Glomerular visceral epithelial cell (primary cell): ENCODE data around the gene KCNJ3.

ENCODE experiments used
- DNase-seq: peaks from one replicate; pipeline ENCODE4 v3.0.0-alpha.2; 2016; ENCODE audit errors: extremely low spot score

Gene KCNJ3

GRCh38 chr2:154706660-154707059 is 8.2 kb downstream of the KCNJ3 start:
- no peak for DNase-seq

GRCh38 chr2:154707994-154708575 is 9.6 kb downstream of the KCNJ3 start:
- no peak for DNase-seq

GRCh38 chr2:154709215-154709614 is 10.7 kb downstream of the KCNJ3 start:
- DNase-seq: no peak

GRCh38 chr2:154710078-154710477 is 11.6 kb downstream of the KCNJ3 start:
- no peak for DNase-seq

- no peak for DNase-seq
These were observed 12.2 kb downstream of the KCNJ3 start for GRCh38 chr2:154710685-154711084.

GRCh38 chr2:154713675-154714074 is 15.2 kb downstream of the KCNJ3 start:
- DNase-seq: no peak

- DNase-seq: no peak
These were observed 22.2 kb downstream of the KCNJ3 start for GRCh38 chr2:154720651-154721050.

- no peak for DNase-seq
These were observed 25.8 kb downstream of the KCNJ3 start for GRCh38 chr2:154724194-154724797.

- DNase-seq: no peak
These were observed 41.9 kb downstream of the KCNJ3 start for GRCh38 chr2:154740361-154740760.

- DNase-seq: no peak
These were observed 60.4 kb downstream of the KCNJ3 start for GRCh38 chr2:154758871-154759270.

GRCh38 chr2:154762638-154763037 is 64.1 kb downstream of the KCNJ3 start:
- DNase-seq: no peak

GRCh38 chr2:154771664-154772284 is 73.3 kb downstream of the KCNJ3 start:
- no peak for DNase-seq

GRCh38 chr2:154776825-154777224 is 78.3 kb downstream of the KCNJ3 start:
- DNase-seq: no peak

- no peak for DNase-seq
These were observed 95.9 kb downstream of the KCNJ3 start for GRCh38 chr2:154794406-154794805.

GRCh38 chr2:154795651-154796050 is 97.2 kb downstream of the KCNJ3 start:
- DNase-seq: no peak

GRCh38 chr2:154804451-154804850 is 106.0 kb downstream of the KCNJ3 start:
- DNase-seq: no peak

- DNase-seq: no peak
These were observed 115.1 kb downstream of the KCNJ3 start for GRCh38 chr2:154813636-154814035.

GRCh38 chr2:154814856-154815255 is 116.4 kb downstream of the KCNJ3 start:
- DNase-seq: no peak

- no peak for DNase-seq
These were observed 126.9 kb downstream of the KCNJ3 start for GRCh38 chr2:154825358-154825757.

- DNase-seq: no peak
These were observed 128.3 kb downstream of the KCNJ3 start for GRCh38 chr2:154826827-154827226.

GRCh38 chr2:154827286-154827685 is 128.8 kb downstream of the KCNJ3 start:
- DNase-seq: no peak

- DNase-seq: no peak
These were observed 134.2 kb downstream of the KCNJ3 start for GRCh38 chr2:154832711-154833110.

GRCh38 chr2:154836632-154837031 is 138.1 kb downstream of the KCNJ3 start:
- no peak for DNase-seq

- no peak for DNase-seq
These were observed 138.5 kb downstream of the KCNJ3 start for GRCh38 chr2:154837035-154837434.
